Measurements from ENCODE around the gene VWCE.

DNA sequence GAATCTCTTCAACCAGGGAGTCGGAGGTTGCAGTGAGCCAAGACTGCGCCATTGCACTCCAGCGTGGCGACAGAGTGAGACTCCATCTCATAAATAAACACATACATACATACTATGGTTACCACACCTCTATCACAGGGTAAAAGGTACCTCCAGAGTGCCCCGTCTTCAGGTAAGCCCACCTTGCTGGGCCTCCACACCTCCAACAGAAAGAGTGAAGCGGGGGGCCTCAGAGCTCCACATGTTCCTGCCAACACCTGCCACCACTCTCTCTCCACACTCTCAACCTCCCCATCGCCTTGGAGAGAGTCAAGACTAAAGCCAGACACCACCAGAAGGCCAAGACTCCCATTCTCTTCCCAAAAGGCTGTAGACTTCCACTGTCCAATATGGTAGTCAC, 10.3 kb upstream of the VWCE start:
- TF ChIP-seq, protein P1, sequence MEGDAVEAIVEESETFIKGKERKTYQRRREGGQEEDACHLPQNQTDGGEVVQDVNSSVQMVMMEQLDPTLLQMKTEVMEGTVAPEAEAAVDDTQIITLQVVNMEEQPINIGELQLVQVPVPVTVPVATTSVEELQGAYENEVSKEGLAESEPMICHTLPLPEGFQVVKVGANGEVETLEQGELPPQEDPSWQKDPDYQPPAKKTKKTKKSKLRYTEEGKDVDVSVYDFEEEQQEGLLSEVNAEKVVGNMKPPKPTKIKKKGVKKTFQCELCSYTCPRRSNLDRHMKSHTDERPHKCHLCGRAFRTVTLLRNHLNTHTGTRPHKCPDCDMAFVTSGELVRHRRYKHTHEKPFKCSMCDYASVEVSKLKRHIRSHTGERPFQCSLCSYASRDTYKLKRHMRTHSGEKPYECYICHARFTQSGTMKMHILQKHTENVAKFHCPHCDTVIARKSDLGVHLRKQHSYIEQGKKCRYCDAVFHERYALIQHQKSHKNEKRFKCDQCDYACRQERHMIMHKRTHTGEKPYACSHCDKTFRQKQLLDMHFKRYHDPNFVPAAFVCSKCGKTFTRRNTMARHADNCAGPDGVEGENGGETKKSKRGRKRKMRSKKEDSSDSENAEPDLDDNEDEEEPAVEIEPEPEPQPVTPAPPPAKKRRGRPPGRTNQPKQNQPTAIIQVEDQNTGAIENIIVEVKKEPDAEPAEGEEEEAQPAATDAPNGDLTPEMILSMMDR (IDR thresholded peaks at IDR 0.05) = no peak
- TF ChIP-seq POLR2A (IDR thresholded peaks at IDR 0.05) = no peak

Measured in right lobe of liver (tissue), 4 donors.